ENCODE results near the gene AZIN2.
"Not testable (repeated sequence)": the region's sequence is repeated elsewhere in the genome, so short reads cannot be mapped to it uniquely, and the experiment has no call there.

The AZIN2 gene

GRCh38 chr1:33060579-33061083 is 20.3 kb upstream of the AZIN2 start:
- no peak for DNase-seq

GRCh38 chr1:33061834-33062233 is 19.1 kb upstream of the AZIN2 start:
- no peak for DNase-seq

- not testable (repeated sequence) for DNase-seq
These were observed 16.7 kb upstream of the AZIN2 start for GRCh38 chr1:33064284-33064683.

- no peak for DNase-seq
These were observed 15.7 kb upstream of the AZIN2 start for GRCh38 chr1:33065301-33065700.

GRCh38 chr1:33066477-33066876 is 14.5 kb upstream of the AZIN2 start:
- not testable (repeated sequence) for DNase-seq

- DNase-seq, result not testable (repeated sequence)
These were observed 12.8 kb upstream of the AZIN2 start for GRCh38 chr1:33068108-33068507.

GRCh38 chr1:33070628-33071027 is 10.3 kb upstream of the AZIN2 start:
- DNase-seq, result no peak

- no peak for DNase-seq
These were observed 8.2 kb upstream of the AZIN2 start for GRCh38 chr1:33072707-33073106.

- DNase-seq, result no peak
These were observed 6.6 kb upstream of the AZIN2 start for GRCh38 chr1:33074193-33074945.

- no peak for DNase-seq
These were observed 2.8 kb upstream of the AZIN2 start for GRCh38 chr1:33078030-33078591.

GRCh38 chr1:33080373-33080772 is 580 bp upstream of the AZIN2 start:
- DNase-seq, result no peak

- DNase-seq, result no peak
These were observed 777 bp downstream of the AZIN2 start for GRCh38 chr1:33081554-33082305.

- no peak for DNase-seq
These were observed 1.7 kb downstream of the AZIN2 start for GRCh38 chr1:33082575-33083108.

GRCh38 chr1:33085332-33085731 is 4.4 kb downstream of the AZIN2 start:
- DNase-seq, result no peak

GRCh38 chr1:33086384-33086850 is 5.5 kb downstream of the AZIN2 start:
- DNase-seq, result no peak

- no peak for DNase-seq
These were observed 6.7 kb downstream of the AZIN2 start for GRCh38 chr1:33087677-33088076.

- DNase-seq, result no peak
These were observed 7.4 kb downstream of the AZIN2 start for GRCh38 chr1:33088119-33088906.

- no peak for DNase-seq
These were observed 8.5 kb downstream of the AZIN2 start for GRCh38 chr1:33089457-33089856.

- DNase-seq, result no peak
These were observed 11.5 kb downstream of the AZIN2 start for GRCh38 chr1:33092438-33092837.

GRCh38 chr1:33093004-33093403 is 12.1 kb downstream of the AZIN2 start:
- no peak for DNase-seq

GRCh38 chr1:33094486-33094885 is 13.5 kb downstream of the AZIN2 start:
- DNase-seq, result no peak

- no peak for DNase-seq
These were observed 14.1 kb downstream of the AZIN2 start for GRCh38 chr1:33094971-33095604.

Data from 8988T (cell line).